Measurements from ENCODE around the gene ING2.

DNA sequence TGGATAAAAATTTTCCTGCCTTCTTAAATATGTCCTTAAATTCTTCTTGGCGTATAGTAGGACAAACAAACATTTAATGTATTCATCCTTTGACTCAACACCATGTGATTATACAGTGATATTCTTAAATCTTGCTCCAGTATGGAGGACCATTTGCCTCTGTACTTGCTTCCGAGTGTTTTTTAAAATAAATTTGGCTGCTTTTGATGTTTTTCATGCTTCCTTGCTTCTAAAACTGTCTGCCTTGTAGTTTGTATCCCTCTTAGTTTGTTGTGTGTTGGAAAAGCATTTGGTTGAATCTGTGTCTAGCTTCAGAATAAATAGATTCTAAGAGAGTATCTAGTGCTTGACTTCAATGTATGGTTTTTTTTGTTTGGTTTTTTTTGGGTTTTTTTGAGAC is 12.3 kb downstream of the ING2 start:
- TF ChIP-seq, protein P1, sequence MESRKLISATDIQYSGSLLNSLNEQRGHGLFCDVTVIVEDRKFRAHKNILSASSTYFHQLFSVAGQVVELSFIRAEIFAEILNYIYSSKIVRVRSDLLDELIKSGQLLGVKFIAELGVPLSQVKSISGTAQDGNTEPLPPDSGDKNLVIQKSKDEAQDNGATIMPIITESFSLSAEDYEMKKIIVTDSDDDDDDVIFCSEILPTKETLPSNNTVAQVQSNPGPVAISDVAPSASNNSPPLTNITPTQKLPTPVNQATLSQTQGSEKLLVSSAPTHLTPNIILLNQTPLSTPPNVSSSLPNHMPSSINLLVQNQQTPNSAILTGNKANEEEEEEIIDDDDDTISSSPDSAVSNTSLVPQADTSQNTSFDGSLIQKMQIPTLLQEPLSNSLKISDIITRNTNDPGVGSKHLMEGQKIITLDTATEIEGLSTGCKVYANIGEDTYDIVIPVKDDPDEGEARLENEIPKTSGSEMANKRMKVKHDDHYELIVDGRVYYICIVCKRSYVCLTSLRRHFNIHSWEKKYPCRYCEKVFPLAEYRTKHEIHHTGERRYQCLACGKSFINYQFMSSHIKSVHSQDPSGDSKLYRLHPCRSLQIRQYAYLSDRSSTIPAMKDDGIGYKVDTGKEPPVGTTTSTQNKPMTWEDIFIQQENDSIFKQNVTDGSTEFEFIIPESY (IDR thresholded peaks at IDR 0.05): no peak
- TF ChIP-seq, protein P2, sequence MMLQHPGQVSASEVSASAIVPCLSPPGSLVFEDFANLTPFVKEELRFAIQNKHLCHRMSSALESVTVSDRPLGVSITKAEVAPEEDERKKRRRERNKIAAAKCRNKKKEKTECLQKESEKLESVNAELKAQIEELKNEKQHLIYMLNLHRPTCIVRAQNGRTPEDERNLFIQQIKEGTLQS (IDR thresholded peaks at IDR 0.05): no peak
- TF ChIP-seq, protein P3, sequence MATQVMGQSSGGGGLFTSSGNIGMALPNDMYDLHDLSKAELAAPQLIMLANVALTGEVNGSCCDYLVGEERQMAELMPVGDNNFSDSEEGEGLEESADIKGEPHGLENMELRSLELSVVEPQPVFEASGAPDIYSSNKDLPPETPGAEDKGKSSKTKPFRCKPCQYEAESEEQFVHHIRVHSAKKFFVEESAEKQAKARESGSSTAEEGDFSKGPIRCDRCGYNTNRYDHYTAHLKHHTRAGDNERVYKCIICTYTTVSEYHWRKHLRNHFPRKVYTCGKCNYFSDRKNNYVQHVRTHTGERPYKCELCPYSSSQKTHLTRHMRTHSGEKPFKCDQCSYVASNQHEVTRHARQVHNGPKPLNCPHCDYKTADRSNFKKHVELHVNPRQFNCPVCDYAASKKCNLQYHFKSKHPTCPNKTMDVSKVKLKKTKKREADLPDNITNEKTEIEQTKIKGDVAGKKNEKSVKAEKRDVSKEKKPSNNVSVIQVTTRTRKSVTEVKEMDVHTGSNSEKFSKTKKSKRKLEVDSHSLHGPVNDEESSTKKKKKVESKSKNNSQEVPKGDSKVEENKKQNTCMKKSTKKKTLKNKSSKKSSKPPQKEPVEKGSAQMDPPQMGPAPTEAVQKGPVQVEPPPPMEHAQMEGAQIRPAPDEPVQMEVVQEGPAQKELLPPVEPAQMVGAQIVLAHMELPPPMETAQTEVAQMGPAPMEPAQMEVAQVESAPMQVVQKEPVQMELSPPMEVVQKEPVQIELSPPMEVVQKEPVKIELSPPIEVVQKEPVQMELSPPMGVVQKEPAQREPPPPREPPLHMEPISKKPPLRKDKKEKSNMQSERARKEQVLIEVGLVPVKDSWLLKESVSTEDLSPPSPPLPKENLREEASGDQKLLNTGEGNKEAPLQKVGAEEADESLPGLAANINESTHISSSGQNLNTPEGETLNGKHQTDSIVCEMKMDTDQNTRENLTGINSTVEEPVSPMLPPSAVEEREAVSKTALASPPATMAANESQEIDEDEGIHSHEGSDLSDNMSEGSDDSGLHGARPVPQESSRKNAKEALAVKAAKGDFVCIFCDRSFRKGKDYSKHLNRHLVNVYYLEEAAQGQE (IDR thresholded peaks at IDR 0.05): no peak
- TF ChIP-seq, protein P4, sequence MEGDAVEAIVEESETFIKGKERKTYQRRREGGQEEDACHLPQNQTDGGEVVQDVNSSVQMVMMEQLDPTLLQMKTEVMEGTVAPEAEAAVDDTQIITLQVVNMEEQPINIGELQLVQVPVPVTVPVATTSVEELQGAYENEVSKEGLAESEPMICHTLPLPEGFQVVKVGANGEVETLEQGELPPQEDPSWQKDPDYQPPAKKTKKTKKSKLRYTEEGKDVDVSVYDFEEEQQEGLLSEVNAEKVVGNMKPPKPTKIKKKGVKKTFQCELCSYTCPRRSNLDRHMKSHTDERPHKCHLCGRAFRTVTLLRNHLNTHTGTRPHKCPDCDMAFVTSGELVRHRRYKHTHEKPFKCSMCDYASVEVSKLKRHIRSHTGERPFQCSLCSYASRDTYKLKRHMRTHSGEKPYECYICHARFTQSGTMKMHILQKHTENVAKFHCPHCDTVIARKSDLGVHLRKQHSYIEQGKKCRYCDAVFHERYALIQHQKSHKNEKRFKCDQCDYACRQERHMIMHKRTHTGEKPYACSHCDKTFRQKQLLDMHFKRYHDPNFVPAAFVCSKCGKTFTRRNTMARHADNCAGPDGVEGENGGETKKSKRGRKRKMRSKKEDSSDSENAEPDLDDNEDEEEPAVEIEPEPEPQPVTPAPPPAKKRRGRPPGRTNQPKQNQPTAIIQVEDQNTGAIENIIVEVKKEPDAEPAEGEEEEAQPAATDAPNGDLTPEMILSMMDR (IDR thresholded peaks at IDR 0.05; ENCODE audit: low read depth, low read length, missing input control): no peak
- TF ChIP-seq TAF1 (conservative IDR thresholded peaks at IDR 0.05): no peak
- TF ChIP-seq JUND (IDR thresholded peaks at IDR 0.05): no peak
- no peak for TF ChIP-seq SP1 (IDR thresholded peaks at IDR 0.05)
- TF ChIP-seq, protein P5, sequence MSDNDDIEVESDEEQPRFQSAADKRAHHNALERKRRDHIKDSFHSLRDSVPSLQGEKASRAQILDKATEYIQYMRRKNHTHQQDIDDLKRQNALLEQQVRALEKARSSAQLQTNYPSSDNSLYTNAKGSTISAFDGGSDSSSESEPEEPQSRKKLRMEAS (IDR thresholded peaks at IDR 0.05): no peak
- no peak for TF ChIP-seq GABPA (IDR thresholded peaks at IDR 0.05 in 1 of 2, conservative IDR thresholded peaks at IDR 0.05 in 1 of 2)
- no peak for TF ChIP-seq FOXA1 (IDR thresholded peaks at IDR 0.05)

Measured in liver (tissue), 3 donors.